ENCODE results near the gene ANTXR1. TPM values are rescaled to one million over a fixed set of nuclear protein-coding genes. Genes with fewer than 3 reads are reported as not detected.
A peak's percentile ranks its signal among the peaks of the same experiment; 100 is the strongest.

Gene ANTXR1
- total and polyA plus RNA-seq, 9 of the 15 experiments (the other 6 are each of a cell fraction or from before 2014, with no cell fraction given) = 0.07 to 1.00 (median 0.54) TPM

GRCh38 chr2:69026026-69026425 lies 13.0 kb downstream of the ANTXR1 start (continued):
- TF ChIP-seq PREB (CRISPR knock-in tag; IDR thresholded peaks at IDR 0.05) = no peak
- no peak for TF ChIP-seq NR2C2 (CRISPR knock-in tag; IDR thresholded peaks at IDR 0.05)
- TF ChIP-seq NR2C2 (tag; IDR thresholded peaks at IDR 0.05) = no peak
- TF ChIP-seq HINFP (tag; conservative IDR thresholded peaks at IDR 0.05; ENCODE audit: low read depth) = no peak
- TF ChIP-seq ZNF511 (CRISPR knock-in tag; IDR thresholded peaks at IDR 0.05) = no peak
- no peak for TF ChIP-seq CC2D1A (IDR thresholded peaks at IDR 0.05)
- no peak for TF ChIP-seq FOSL1 (tag; conservative IDR thresholded peaks at IDR 0.05)
- no peak for TF ChIP-seq ELF2 (CRISPR knock-in tag; IDR thresholded peaks at IDR 0.05)
- no peak for TF ChIP-seq CLOCK (CRISPR knock-in tag; IDR thresholded peaks at IDR 0.05; ENCODE audit: borderline replicate concordance)
- no peak for TF ChIP-seq TAF1 (IDR thresholded peaks at IDR 0.05; ENCODE audit: control insufficient read depth, extremely low read depth, insufficient read depth, low read length, severe bottlenecking)
- TF ChIP-seq POLR2AphosphoS5 (IDR thresholded peaks at IDR 0.05; ENCODE audit: control insufficient read depth, insufficient read depth, low read depth, low read length) = no peak
- no peak for TF ChIP-seq MAFG (tag; conservative IDR thresholded peaks at IDR 0.05)
- TF ChIP-seq CTCF (IDR thresholded peaks at IDR 0.05 in 2 of 3, conservative IDR thresholded peaks at IDR 0.05 in 1 of 3; ENCODE audit: insufficient read depth in 2 of 3, low read depth in 1 of 3, low read length in 3 of 3) = peak; percentile 58 to 83 (median 67)
- TF ChIP-seq KHSRP (IDR thresholded peaks at IDR 0.05) = no peak
- TF ChIP-seq EP400 (IDR thresholded peaks at IDR 0.05) = no peak
- TF ChIP-seq RAD21 (CRISPR knock-in tag; conservative IDR thresholded peaks at IDR 0.05 in 1 of 2, IDR thresholded peaks at IDR 0.05 in 1 of 2) = peak; percentile 93 to 95
- TF ChIP-seq FOXK1 (CRISPR knock-in tag; IDR thresholded peaks at IDR 0.05; ENCODE audit: borderline replicate concordance) = no peak
- no peak for TF ChIP-seq CREB3 (tag; conservative IDR thresholded peaks at IDR 0.05; ENCODE audit: low read depth)
